ENCODE results near the gene CERKL. TPM values are rescaled to one million over a fixed set of nuclear protein-coding genes. Genes with fewer than 3 reads are reported as not detected.

The CERKL gene
- not detected in 2 replicates for polyA plus RNA-seq

GRCh38 chr2:181656450-181657291 is at the start of gene CERKL:
TSS of gene CERKL (minus strand) at chr2:181657105. CDS start at chr2:181657006, 99 bp downstream.

GRCh38 chr2:181680055-181680936 is 23.4 kb upstream of the CERKL start, which contains the start of gene NEUROD1:
TSS of gene NEUROD1 (minus strand) at chr2:181680517. CDS start at chr2:181678860, 1,657 bp downstream.

Other genes with a start within 250 kb of the CERKL start
- gene ITGA4, start 199.7 kb downstream of the CERKL start, polyA plus RNA-seq, result 0.20 TPM in 1 of 2 replicates, not detected in the other
- 8.1 and 14.2 TPM in 2 replicates for gene NEUROD1, start 23.4 kb upstream of the CERKL start, polyA plus RNA-seq
- 21.9 and 29.7 TPM in 2 replicates for gene ITPRID2, start 234.6 kb upstream of the CERKL start, polyA plus RNA-seq